Endothelial cell of umbilical vein (primary cell): ENCODE data around the gene TRIP13. TPM values are rescaled to one million over a fixed set of nuclear protein-coding genes. Genes with fewer than 3 reads are reported as not detected.

Experiments
- BruUV-seq: library from RNA; stranded (reverse); fragments of 400-500 nt; replicated peaks from 2 replicates; lab custom pipeline; 2021; lab: Mats Ljungman, UMichigan
- CTCF ChIA-PET: fragments of 300-600, 350-600 bp; sonication (Branson Sonifier 250); formaldehyde crosslinking; loops from one replicate; lab custom pipeline; 2021; ENCODE audit warnings: antibody characterized with exemption, inconsistent platforms; lab: Charles Lee
- POLR2A ChIA-PET: fragments of 300-600, 350-600 bp; sonication (Branson Sonifier 250); formaldehyde crosslinking; loops from one replicate; lab custom pipeline; 2021; ENCODE audit warnings: antibody characterized with exemption, inconsistent platforms; lab: Charles Lee
- DNase-seq: peaks from one replicate; pipeline ENCODE4 v3.0.0-alpha.2; 2011; ENCODE audit warnings: low read depth, low spot score
- FAIRE-seq: peaks from 2 replicates; lab custom pipeline; 2011; peaks lifted over from hg19 to GRCh38; lab: Jason Lieb, UNC
- H2AFZ ChIP-seq: 2 replicates; pipeline ENCODE4 v1.6.0; 2012; ENCODE audit warnings: low read depth, low read length, control low read depth, inconsistent platforms
- H3K27ac ChIP-seq: 2 replicates; pipeline ENCODE4 v1.5.1; 2011; ENCODE audit warnings: low read depth, mild to moderate bottlenecking, control low read depth, low read length, moderate library complexity; ENCODE audit not compliant: insufficient read depth
- H3K27me3 ChIP-seq, 2 experiments: 2 replicates each; pipeline versions ENCODE4 v1.6.0 to v1.6.1; 2011; ENCODE audit warnings: low read length in 2 of 2, mixed read lengths in 1 of 2; ENCODE audit not compliant: control insufficient read depth in 2 of 2, insufficient read depth in 2 of 2
- H3K36me3 ChIP-seq, 2 experiments: 2 replicates in 1 of 2; 3 replicates in 1 of 2; pipeline ENCODE4 v1.5.1; 2011; ENCODE audit warnings: low read length in 2 of 2, mild to moderate bottlenecking in 1 of 2, moderate library complexity in 1 of 2; ENCODE audit not compliant: control insufficient read depth in 2 of 2, insufficient read depth in 2 of 2; ENCODE audit errors: extremely low read depth in 1 of 2
- H3K4me1 ChIP-seq: 3 replicates; pipeline ENCODE4 v1.5.1; 2011; ENCODE audit warnings: mild to moderate bottlenecking, low read length; ENCODE audit not compliant: control insufficient read depth, insufficient read depth; ENCODE audit errors: extremely low read depth
- H3K4me2 ChIP-seq: 2 replicates; pipeline ENCODE4 v1.6.1; 2011; ENCODE audit warnings: low read length, control low read depth, mixed read lengths; ENCODE audit not compliant: insufficient read depth
- H3K4me3 ChIP-seq, 3 experiments: fragments of 200-600 bp in 1 of 3; sonication (generic), shearing (Covaris generic) in 1 of 3; replicated peaks in 1 of 3; 2 replicates each; pipeline ENCODE4 v1.5.1; 2011 to 2016; ENCODE audit warnings: control low read depth in 3 of 3, low read length in 3 of 3, mild to moderate bottlenecking in 2 of 3, inconsistent platforms in 1 of 3, low read depth in 1 of 3, moderate library complexity in 1 of 3; ENCODE audit not compliant: insufficient read depth in 1 of 3
- H3K79me2 ChIP-seq: 2 replicates; pipeline ENCODE4 v1.6.0; 2012; ENCODE audit warnings: low read length, inconsistent platforms; ENCODE audit not compliant: control insufficient read depth, insufficient read depth
- H3K9ac ChIP-seq: replicated peaks from 2 replicates; pipeline ENCODE3; 2011; ENCODE audit warnings: low read length, control low read depth; ENCODE audit not compliant: insufficient read depth; ENCODE audit errors: extremely low read depth
- H3K9me1 ChIP-seq: replicated peaks from 3 replicates; pipeline ENCODE4 v1.6.0; 2011; ENCODE audit warnings: mild to moderate bottlenecking, low read length; ENCODE audit not compliant: control insufficient read depth, insufficient read depth; ENCODE audit errors: extremely low read depth
- H3K9me3 ChIP-seq: replicated peaks from 2 replicates; pipeline ENCODE4 v1.5.1; 2012; ENCODE audit warnings: low read length, inconsistent platforms; ENCODE audit not compliant: control insufficient read depth, insufficient read depth
- H4K20me1 ChIP-seq: replicated peaks from 2 replicates; pipeline ENCODE3; 2011; ENCODE audit warnings: mild to moderate bottlenecking, low read length; ENCODE audit not compliant: control insufficient read depth, insufficient read depth; ENCODE audit errors: extremely low read depth
- EZH2 ChIP-seq: IDR thresholded peaks from 2 replicates; pipeline ENCODE4 v1.6.1; 2012; ENCODE audit warnings: borderline replicate concordance, low read depth, mild to moderate bottlenecking, moderate library complexity, low read length, inconsistent platforms; ENCODE audit not compliant: severe bottlenecking
- FOS ChIP-seq: IDR thresholded peaks from 2 replicates; pipeline ENCODE4 v1.6.1; 2011; ENCODE audit warnings: mild to moderate bottlenecking, low read length, moderate library complexity, borderline replicate concordance; ENCODE audit not compliant: insufficient read depth
- GATA2 ChIP-seq: IDR thresholded peaks from 2 replicates; pipeline ENCODE4 v1.7.0; 2011; ENCODE audit warnings: low read depth, mild to moderate bottlenecking, moderate library complexity, mixed read lengths, low read length; ENCODE audit not compliant: insufficient read length, insufficient read depth
- JUN ChIP-seq: IDR thresholded peaks from 2 replicates; pipeline ENCODE4 v1.6.1; 2011; ENCODE audit warnings: borderline replicate concordance, low read depth; ENCODE audit not compliant: insufficient read length, insufficient read depth
- MYC ChIP-seq: IDR thresholded peaks from one replicate; pipeline ENCODE4 v1.6.1; 2011; ENCODE audit warnings: mild to moderate bottlenecking, low read depth, low read length
- POLR2A ChIP-seq: IDR thresholded peaks from 2 replicates; pipeline ENCODE4 v1.6.1; 2012; ENCODE audit warnings: low read depth, mild to moderate bottlenecking, control low read depth, low read length
- POLR2AphosphoS5 ChIP-seq: IDR thresholded peaks from 2 replicates; pipeline ENCODE4 v1.6.1; 2012; ENCODE audit warnings: low read depth, mild to moderate bottlenecking, control low read depth, low read length, moderate library complexity; ENCODE audit not compliant: insufficient read depth
- dilution Hi-C: fragments of 300-500 bp; cut with MboI; formaldehyde crosslinking; loops from one replicate; pipeline ENCODE4 v1.15.0; 2019; ENCODE audit warnings: low sequenced_read_pairs; ENCODE audit not compliant: extremely low pct_ligation_motif_present
- intact Hi-C: fragments of 100-400 bp; cut with micrococcal nuclease; formaldehyde crosslinking; loops from one replicate; pipeline ENCODE4 v1.10.0; 2022
- polyA plus RNA-seq, 4 experiments: library from polyadenylated mRNA; depleted of rRNA in 3 of 4; stranded (reverse) in 3 of 4; unstranded in 1 of 4; fragments of >200 nt; gene quantifications; 2 replicates each; pipeline versions ENCODE4 v1.2.1 to v1.2.3, GENCODE V29; 2011 to 2012; ENCODE audit warnings: missing spikeins in 1 of 4
- total RNA-seq: library from RNA; stranded (reverse); gene quantifications from 2 replicates; pipeline ENCODE4 v1.2.3, GENCODE V29; 2021
- TF ChIP-seq, protein P1 (sequence below), 2 donors: IDR thresholded peaks; 1 replicate in 1 of 2; 2 replicates in 1 of 2; pipeline ENCODE4 v1.5.1; 2011; ENCODE audit warnings: low read length in 2 of 2, mild to moderate bottlenecking in 2 of 2, moderate library complexity in 2 of 2, control low read depth in 1 of 2, inconsistent platforms in 1 of 2, low read depth in 1 of 2; ENCODE audit not compliant: insufficient read depth in 1 of 2; ENCODE audit errors: extremely low read depth in 1 of 2
- TF ChIP-seq, protein P2 (sequence below): IDR thresholded peaks from 2 replicates; pipeline ENCODE4 v1.6.1; 2011; ENCODE audit not compliant: insufficient read depth, insufficient read length

The TRIP13 gene
- total and polyA plus RNA-seq, 2 donors (not counting 3 experiments of a cell fraction or from before 2014, with no cell fraction given) = 17.4 to 39.0 TPM

DNA sequence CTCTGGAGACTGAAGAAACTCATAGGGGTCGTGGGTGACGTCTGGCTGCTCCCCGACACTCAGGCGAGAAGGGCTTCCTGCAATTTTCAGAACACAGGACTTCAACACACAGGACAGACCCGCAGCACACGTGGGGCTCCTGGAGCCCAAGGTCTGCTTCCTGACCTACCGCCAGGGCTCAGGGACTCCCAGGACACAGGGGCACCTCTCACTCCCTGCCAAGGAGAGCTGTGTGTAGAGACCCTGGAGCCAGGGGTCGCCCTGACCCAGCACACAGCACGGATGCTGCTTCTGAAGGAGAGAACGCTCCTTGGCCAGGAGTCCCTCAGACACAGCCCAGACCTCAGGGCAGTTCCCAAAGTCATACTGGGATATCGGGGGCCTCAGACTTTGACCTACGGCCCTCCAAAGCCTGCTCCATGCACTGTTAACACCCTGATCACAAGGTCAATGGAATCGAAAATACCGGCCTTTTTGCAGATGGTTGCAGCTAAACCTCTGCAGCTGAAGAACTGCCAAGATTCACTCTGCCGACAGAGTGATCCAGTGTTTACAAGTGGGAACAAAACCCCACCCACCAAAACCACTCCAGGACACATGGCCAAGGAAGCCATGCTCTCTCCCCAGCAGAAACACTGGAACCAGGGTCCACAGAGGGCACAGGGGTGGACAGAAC is 28.1 kb upstream of the TRIP13 start:
- DNase-seq = no peak
- no peak overlapping the region for H3K9ac ChIP-seq
- CTCF ChIA-PET = no interaction called here

DNA sequence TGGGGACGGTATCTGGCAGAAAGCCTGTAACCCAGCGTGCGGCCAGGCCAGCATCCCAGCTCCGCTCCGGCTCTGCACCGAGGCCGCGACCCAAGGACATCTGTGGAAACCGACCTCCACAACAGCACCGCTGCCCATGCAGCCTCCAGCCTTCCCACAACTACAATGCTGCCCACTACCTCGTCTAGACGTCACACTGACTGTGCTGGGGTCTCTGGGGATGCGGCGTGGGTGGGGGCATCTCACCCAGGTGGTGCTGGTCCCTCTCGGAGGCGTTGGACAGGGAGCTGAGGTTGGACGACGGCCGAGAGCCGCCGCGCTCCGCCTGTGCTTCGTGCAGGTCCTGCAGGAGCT is 27.5 kb upstream of the TRIP13 start:
- Histone ChIP-seq H2AFZ (no peak overlapping the region), H3K4me2 (no peak overlapping the region)

More for the DNA sequence above, 28.1 kb upstream of the TRIP13 start:
- H3K27ac ChIP-seq = no peak overlapping the region
- H4K20me1 ChIP-seq = no peaks in the 10 kb centered on the region
- dilution Hi-C loops (no loop called here), intact Hi-C loops (no loop called here)
- no peak overlapping the region for H3K4me2 ChIP-seq
- BruUV-seq = no TSS peak
- TF ChIP-seq, protein P1, sequence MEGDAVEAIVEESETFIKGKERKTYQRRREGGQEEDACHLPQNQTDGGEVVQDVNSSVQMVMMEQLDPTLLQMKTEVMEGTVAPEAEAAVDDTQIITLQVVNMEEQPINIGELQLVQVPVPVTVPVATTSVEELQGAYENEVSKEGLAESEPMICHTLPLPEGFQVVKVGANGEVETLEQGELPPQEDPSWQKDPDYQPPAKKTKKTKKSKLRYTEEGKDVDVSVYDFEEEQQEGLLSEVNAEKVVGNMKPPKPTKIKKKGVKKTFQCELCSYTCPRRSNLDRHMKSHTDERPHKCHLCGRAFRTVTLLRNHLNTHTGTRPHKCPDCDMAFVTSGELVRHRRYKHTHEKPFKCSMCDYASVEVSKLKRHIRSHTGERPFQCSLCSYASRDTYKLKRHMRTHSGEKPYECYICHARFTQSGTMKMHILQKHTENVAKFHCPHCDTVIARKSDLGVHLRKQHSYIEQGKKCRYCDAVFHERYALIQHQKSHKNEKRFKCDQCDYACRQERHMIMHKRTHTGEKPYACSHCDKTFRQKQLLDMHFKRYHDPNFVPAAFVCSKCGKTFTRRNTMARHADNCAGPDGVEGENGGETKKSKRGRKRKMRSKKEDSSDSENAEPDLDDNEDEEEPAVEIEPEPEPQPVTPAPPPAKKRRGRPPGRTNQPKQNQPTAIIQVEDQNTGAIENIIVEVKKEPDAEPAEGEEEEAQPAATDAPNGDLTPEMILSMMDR (IDR thresholded peaks at IDR 0.05; ENCODE audit: extremely low read depth in 1 of 2, insufficient read depth in 1 of 2, low read depth in 1 of 2, low read length in 2 of 2) = no peak
- no peaks in the 10 kb centered on the region for H3K9me3 ChIP-seq
- H3K4me3 ChIP-seq = no peak overlapping the region
- peaks cover 2 to 44% of the 10 kb centered on the region in 2 experiments for H3K36me3 ChIP-seq
- no peaks in the 10 kb centered on the region for H3K4me1 ChIP-seq
- H2AFZ ChIP-seq = no peak overlapping the region
- POLR2A ChIA-PET = no interaction called here
- H3K9me1 ChIP-seq = no peaks in the 10 kb centered on the region
- no peaks in the 10 kb centered on the region for H3K27me3 ChIP-seq
- no peak for FAIRE-seq
- no peaks in the 10 kb centered on the region for H3K79me2 ChIP-seq

More for the DNA sequence above, 27.5 kb upstream of the TRIP13 start:
- DNase-seq (no peak), FAIRE-seq (no peak)
- CTCF ChIA-PET = no interaction called here
- dilution Hi-C loops (no loop called here), intact Hi-C loops (no loop called here)
- Histone ChIP-seq H4K20me1 (no peaks in the 10 kb centered on the region), H3K9ac (no peak overlapping the region), H3K9me1 (no peaks in the 10 kb centered on the region), H3K36me3 (peaks cover 3 to 49% of the 10 kb centered on the region in 2 experiments), H3K79me2 (no peaks in the 10 kb centered on the region), H3K4me3 (no peak overlapping the region), H3K27ac (no peak overlapping the region), H3K27me3 (no peaks in the 10 kb centered on the region), H3K4me1 (no peaks in the 10 kb centered on the region), H3K9me3 (no peaks in the 10 kb centered on the region)
- TF ChIP-seq, protein P1 (IDR thresholded peaks at IDR 0.05; ENCODE audit: extremely low read depth in 1 of 2, insufficient read depth in 1 of 2, low read depth in 1 of 2, low read length in 2 of 2) = no peak
- TF ChIP-seq, protein P2, sequence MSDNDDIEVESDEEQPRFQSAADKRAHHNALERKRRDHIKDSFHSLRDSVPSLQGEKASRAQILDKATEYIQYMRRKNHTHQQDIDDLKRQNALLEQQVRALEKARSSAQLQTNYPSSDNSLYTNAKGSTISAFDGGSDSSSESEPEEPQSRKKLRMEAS = no peak
- TF ChIP-seq EZH2 (no peak), MYC (no peak), POLR2A (no peak), FOS (no peak), POLR2AphosphoS5 (no peak), GATA2 (no peak), JUN (no peak)
- no TSS peak for BruUV-seq
- POLR2A ChIA-PET = no interaction called here
